Kidney (tissue), 14 donors: ENCODE data around the gene PIM3. TPM values are rescaled to one million over a fixed set of nuclear protein-coding genes. Genes with fewer than 3 reads are reported as not detected.
A peak's percentile ranks its signal among the peaks of the same experiment; 100 is the strongest.

Source experiments
- DNase-seq, 5 donors: peaks; one replicate each; pipeline ENCODE4 v3.0.0-alpha.2; 2013 to 2020
- FAIRE-seq: peaks from 2 replicates; lab custom pipeline; 2012; peaks lifted over from hg19 to GRCh38; lab: Jason Lieb, UNC
- H3K27ac ChIP-seq, 2 donors: one replicate each; pipeline ENCODE4 v1.7.0; 2013; ENCODE audit warnings: low read depth in 2 of 2, low read length in 2 of 2, inconsistent platforms in 1 of 2
- H3K27me3 ChIP-seq: one replicate; pipeline ENCODE4 v1.7.1; 2013; ENCODE audit warnings: low read length, inconsistent platforms; ENCODE audit not compliant: control insufficient read depth, insufficient read depth
- H3K36me3 ChIP-seq, 3 donors: one replicate each; pipeline versions ENCODE4 v1.7.0 to v1.7.1; 2013; ENCODE audit warnings: low read length in 3 of 3, control low read depth in 1 of 3, inconsistent platforms in 1 of 3; ENCODE audit not compliant: insufficient read depth in 3 of 3, control insufficient read depth in 2 of 3
- H3K4me1 ChIP-seq, 3 donors: one replicate each; pipeline versions ENCODE4 v1.7.0 to v1.7.1; 2013; ENCODE audit warnings: low read length in 3 of 3, inconsistent platforms in 1 of 3, low read depth in 1 of 3; ENCODE audit not compliant: control insufficient read depth in 2 of 3, insufficient read depth in 2 of 3
- H3K4me3 ChIP-seq, 3 donors: one replicate each; pipeline versions ENCODE4 v1.7.0 to v1.8.1; 2013; ENCODE audit warnings: low read length in 3 of 3, control low read depth in 1 of 3, inconsistent platforms in 1 of 3
- H3K9ac ChIP-seq, 3 donors: one replicate each; pipeline versions ENCODE4 v1.7.0 to v1.7.1; 2013; ENCODE audit warnings: low read length in 3 of 3, control low read depth in 1 of 3, inconsistent platforms in 1 of 3
- H3K9me3 ChIP-seq, 3 donors: one replicate each; pipeline versions ENCODE4 v1.7.0 to v1.7.1; 2013; ENCODE audit warnings: low read length in 3 of 3, control low read depth in 1 of 3, inconsistent platforms in 1 of 3; ENCODE audit not compliant: control insufficient read depth in 2 of 3, insufficient read depth in 1 of 3
- CTCF ChIP-seq: IDR thresholded peaks from 3 replicates; pipeline ENCODE4 v1.5.1; 2012; ENCODE audit warnings: mild to moderate bottlenecking, moderate library complexity, borderline replicate concordance; ENCODE audit not compliant: insufficient read depth; ENCODE audit errors: extremely low read depth
- intact Hi-C: fragments of 100-400 bp; cut with DNase I; formaldehyde crosslinking; loops from one replicate; pipeline ENCODE4 v1.11.1; 2022
- polyA plus RNA-seq: library from polyadenylated mRNA; stranded (reverse); fragments of 350-450 nt; fragmentation: Illumina TruSeq; extraction: RNeasy Lipid Tissue Mini Kit (QIAGEN cat#74804); gene quantifications from one replicate; pipeline ENCODE4 v1.2.3, GENCODE V29; 2014; ENCODE audit warnings: low read depth, low replicate concordance; ENCODE audit not compliant: insufficient read depth
- total RNA-seq: library from RNA; stranded (reverse); fragmentation: NEBNext Ultra II Directional; extraction: Animal tissue kit (Norgen Biotek cat#: 25700); gene quantifications from one replicate; pipeline ENCODE4 v1.2.1, GENCODE V29; 2021
- donor health status: control.
- donor health status: control.
- donor health status: control.
- donor health status: control.
- donor health status: control.
- donor health status: DM: yes; HTN: yes; CAD: no.
- donor health status: Normal renal cell carcinoma (clear cell type).

The PIM3 gene
- total and polyA plus RNA-seq, 2 donors from 2014 or later: 96.5 to 107 TPM

DNA sequence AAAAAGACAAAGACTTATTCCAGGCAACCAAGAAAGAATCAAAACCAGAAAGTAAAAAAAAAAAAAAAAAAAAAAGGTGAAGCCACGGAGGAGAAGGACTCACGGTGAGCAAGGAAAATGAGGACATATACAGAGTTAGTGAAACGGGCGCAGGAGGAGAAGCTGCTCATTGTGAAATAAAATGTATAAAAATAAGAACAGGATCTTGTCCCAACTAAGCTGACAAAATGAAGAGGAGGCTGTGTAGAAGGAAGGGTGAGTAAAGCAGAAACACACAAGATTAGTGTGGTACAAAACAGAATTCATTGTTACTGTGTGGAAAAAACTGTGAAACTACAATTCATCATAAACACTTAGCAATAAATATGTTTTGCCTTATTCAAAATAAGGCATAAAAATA is 44.3 kb downstream of the PIM3 start:
- no peaks in the 10 kb centered on the region for H3K9me3 ChIP-seq
- intact Hi-C loops: no loop called here
- H3K36me3 ChIP-seq: no peaks in the 10 kb centered on the region
- H3K9ac ChIP-seq: no peak overlapping the region
- no peak for DNase-seq
- no peak for TF ChIP-seq CTCF
- no peak overlapping the region for H3K27ac ChIP-seq
- no peak overlapping the region for H3K4me3 ChIP-seq
- FAIRE-seq: no peak
- H3K27me3 ChIP-seq: peaks cover 2% of the 10 kb centered on the region
- no peaks in the 10 kb centered on the region for H3K4me1 ChIP-seq

GRCh38 chr22:50007057-50007511 is 46.5 kb downstream of the PIM3 start:
- intact Hi-C loops: no loop called here
- TF ChIP-seq CTCF: no peak
- FAIRE-seq: no peak
- Histone ChIP-seq H3K4me3 (no peak overlapping the region), H3K36me3 (no peaks in the 10 kb centered on the region), H3K9ac (no peak overlapping the region), H3K9me3 (no peaks in the 10 kb centered on the region), H3K27me3 (peaks cover 9% of the 10 kb centered on the region), H3K27ac (no peak overlapping the region), H3K4me1 (no peaks in the 10 kb centered on the region)
- DNase-seq: no peak

GRCh38 chr22:50008151-50009040 is 47.8 kb downstream of the PIM3 start:
- intact Hi-C loops: no loop called here
- H3K4me1 ChIP-seq: no peaks in the 10 kb centered on the region
- no peak overlapping the region for H3K27ac ChIP-seq
- no peak for FAIRE-seq
- no peak for TF ChIP-seq CTCF
- DNase-seq: peak in 1 of 5 donors; percentile 42
- no peak overlapping the region for H3K9ac ChIP-seq
- peaks cover 9% of the 10 kb centered on the region for H3K27me3 ChIP-seq
- H3K9me3 ChIP-seq: no peaks in the 10 kb centered on the region
- H3K36me3 ChIP-seq: no peaks in the 10 kb centered on the region
- no peak overlapping the region for H3K4me3 ChIP-seq
